RWPE2 (cell line): Measurements from ENCODE around the gene CYTIP.
"Not testable (repeated sequence)": the region's sequence is repeated elsewhere in the genome, so short reads cannot be mapped to it uniquely, and the experiment has no call there.

Experiments
- ATAC-seq: fragments of 200-7000 bp; cut with Tn5 transposase; 3 replicates; pipeline ENCODE4 v1.9.1; 2021; ENCODE audit warnings: low read depth
- DNase-seq: peaks from one replicate; pipeline ENCODE4 v3.0.0-alpha.2; 2020; ENCODE audit warnings: low spot score
- H3K27ac ChIP-seq: fragments of 450-650 bp; 2 replicates; pipeline ENCODE4 v1.5.1; 2017; ENCODE audit warnings: mild to moderate bottlenecking; ENCODE audit not compliant: poor library complexity, severe bottlenecking
- H3K27me3 ChIP-seq: fragments of 250-450 bp; sonication (Bioruptor Pico); 2 replicates; pipeline ENCODE4 v1.5.1; 2021; ENCODE audit warnings: mild to moderate bottlenecking, moderate library complexity; ENCODE audit not compliant: insufficient read depth, poor library complexity, severe bottlenecking
- H3K36me3 ChIP-seq: fragments of 250-450 bp; sonication (Bioruptor Pico); 2 replicates; pipeline ENCODE4 v1.5.1; 2020; ENCODE audit warnings: low read depth, mild to moderate bottlenecking, moderate library complexity
- H3K4me1 ChIP-seq: fragments of 250-450 bp; sonication (Bioruptor Pico); 2 replicates; pipeline ENCODE4 v1.5.1; 2021; ENCODE audit warnings: mild to moderate bottlenecking, moderate library complexity; ENCODE audit not compliant: insufficient read depth, poor library complexity, severe bottlenecking
- H3K4me3 ChIP-seq: fragments of 250-450 bp; sonication (Bioruptor Pico); 2 replicates; pipeline ENCODE4 v1.5.1; 2021; ENCODE audit warnings: mild to moderate bottlenecking, moderate library complexity; ENCODE audit not compliant: severe bottlenecking
- H3K9me3 ChIP-seq: fragments of 250-450 bp; sonication (Bioruptor Pico); 2 replicates; pipeline ENCODE4 v1.5.1; 2021; ENCODE audit warnings: mild to moderate bottlenecking, moderate library complexity; ENCODE audit not compliant: severe bottlenecking
- CTCF ChIP-seq: fragments of 450-650 bp; IDR thresholded peaks from one replicate; pipeline ENCODE4 v1.5.1; 2017; ENCODE audit warnings: mild to moderate bottlenecking, moderate library complexity; ENCODE audit not compliant: poor library complexity, severe bottlenecking

CYTIP gene

GRCh38 chr2:157414050-157414449 lies 29.8 kb downstream of the CYTIP start:
- Histone ChIP-seq H3K27ac (no peak overlapping the region), H3K27me3 (no peaks in the 10 kb centered on the region), H3K4me3 (no peak overlapping the region), H3K4me1 (no peaks in the 10 kb centered on the region), H3K9me3 (no peaks in the 10 kb centered on the region), H3K36me3 (no peaks in the 10 kb centered on the region)
- ATAC-seq (no peak), DNase-seq (no peak)
- no peak for TF ChIP-seq CTCF

GRCh38 chr2:157413326-157414035 lies 30.4 kb downstream of the CYTIP start:
- Histone ChIP-seq H3K4me1 (no peaks in the 10 kb centered on the region), H3K27me3 (no peaks in the 10 kb centered on the region), H3K9me3 (no peaks in the 10 kb centered on the region), H3K36me3 (no peaks in the 10 kb centered on the region), H3K27ac (no peak overlapping the region), H3K4me3 (no peak overlapping the region)
- TF ChIP-seq CTCF, result no peak
- DNase-seq (no peak), ATAC-seq (no peak)

DNA sequence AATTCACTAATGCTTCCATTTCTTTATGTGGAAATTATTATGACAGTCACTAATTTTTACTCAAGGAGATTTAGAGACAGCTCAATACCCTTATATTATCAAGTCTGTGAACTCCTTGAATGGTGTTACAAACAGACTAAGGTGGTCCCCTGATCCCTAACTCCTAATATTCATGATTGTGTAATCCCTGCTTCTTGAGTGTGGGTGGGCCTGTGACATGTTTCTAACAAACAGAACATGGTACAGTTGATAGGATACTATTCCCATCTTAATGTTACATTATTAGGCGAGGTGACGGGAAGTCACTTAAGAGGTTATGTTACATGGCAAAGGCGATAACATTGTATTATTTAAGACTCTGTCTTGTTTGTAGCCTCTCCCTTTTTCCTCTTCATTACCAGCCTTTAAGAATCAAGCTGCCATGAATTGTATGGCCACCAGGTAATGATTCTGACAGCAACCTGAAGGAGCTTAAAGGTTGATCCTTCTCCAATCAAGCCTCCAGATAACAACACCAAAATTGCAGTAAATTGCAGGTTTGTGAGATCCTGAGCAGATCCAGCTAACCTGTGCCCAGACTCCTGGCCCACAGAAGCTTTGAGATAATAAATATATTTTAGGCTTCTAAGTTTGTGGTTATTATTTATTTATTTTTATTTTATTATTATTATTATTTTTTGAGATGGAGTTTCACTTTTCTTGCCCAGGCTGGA lies 32.1 kb downstream of the CYTIP start:
- TF ChIP-seq CTCF, result no peak
- no peaks in the 10 kb centered on the region for H3K36me3 ChIP-seq

DNA sequence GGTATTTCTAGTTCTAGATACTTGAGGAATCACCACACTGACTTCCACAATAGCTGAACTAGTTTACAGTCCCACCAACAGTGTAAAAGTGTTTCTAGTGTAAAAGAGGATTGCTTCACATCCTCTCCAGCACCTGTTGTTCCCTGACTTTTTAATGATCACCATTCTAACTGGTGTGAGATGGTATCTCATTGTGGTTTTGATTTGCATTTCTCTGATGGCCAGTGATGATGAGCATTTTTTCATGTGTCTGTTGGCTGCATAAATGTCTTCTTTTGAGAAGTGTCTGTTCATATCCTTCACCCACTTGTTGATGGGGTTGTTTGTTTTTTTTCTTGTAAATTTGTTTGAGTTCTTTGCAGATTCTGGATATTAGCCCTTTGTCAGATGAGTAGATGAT lies 38.5 kb downstream of the CYTIP start:
- not testable (repeated sequence) for H3K9me3 ChIP-seq, H3K36me3 ChIP-seq, H3K4me1 ChIP-seq, ATAC-seq, H3K27ac ChIP-seq, DNase-seq, H3K4me3 ChIP-seq, H3K27me3 ChIP-seq

More for the DNA sequence above, 32.1 kb downstream of the CYTIP start:
- H3K4me1 ChIP-seq, result no peaks in the 10 kb centered on the region
- DNase-seq (no peak), ATAC-seq (no peak)
- no peak overlapping the region for H3K4me3 ChIP-seq
- H3K27ac ChIP-seq, result no peak overlapping the region
- no peaks in the 10 kb centered on the region for H3K9me3 ChIP-seq
- H3K27me3 ChIP-seq, result no peaks in the 10 kb centered on the region

DNA sequence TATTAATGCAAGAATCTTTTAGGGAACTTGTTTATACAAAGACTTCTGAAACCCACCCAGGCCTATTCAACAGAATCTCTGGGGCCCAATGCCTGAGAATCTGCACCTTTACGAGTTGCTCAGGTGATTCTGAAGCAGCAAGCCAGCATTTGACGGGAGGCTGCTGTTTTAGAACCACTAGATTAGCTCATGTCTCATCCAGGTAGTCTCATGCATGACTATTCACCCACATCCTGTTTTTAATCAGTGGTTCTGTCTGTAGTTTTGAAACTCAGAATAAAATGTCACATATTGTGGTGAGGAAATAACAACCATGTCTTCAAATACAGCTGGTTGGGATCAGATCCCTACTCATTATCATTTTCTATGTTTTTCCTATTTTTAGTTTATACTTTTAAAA lies 39.5 kb downstream of the CYTIP start:
- H3K36me3 ChIP-seq, result no peaks in the 10 kb centered on the region
- DNase-seq (no peak), ATAC-seq (peak; percentile 64; the same call in 1 of the 3 replicates)
- TF ChIP-seq CTCF, result no peak
- no peaks in the 10 kb centered on the region for H3K27me3 ChIP-seq
- no peaks in the 10 kb centered on the region for H3K4me1 ChIP-seq
- H3K9me3 ChIP-seq, result no peaks in the 10 kb centered on the region
- H3K27ac ChIP-seq, result no peak overlapping the region
- no peak overlapping the region for H3K4me3 ChIP-seq

DNA sequence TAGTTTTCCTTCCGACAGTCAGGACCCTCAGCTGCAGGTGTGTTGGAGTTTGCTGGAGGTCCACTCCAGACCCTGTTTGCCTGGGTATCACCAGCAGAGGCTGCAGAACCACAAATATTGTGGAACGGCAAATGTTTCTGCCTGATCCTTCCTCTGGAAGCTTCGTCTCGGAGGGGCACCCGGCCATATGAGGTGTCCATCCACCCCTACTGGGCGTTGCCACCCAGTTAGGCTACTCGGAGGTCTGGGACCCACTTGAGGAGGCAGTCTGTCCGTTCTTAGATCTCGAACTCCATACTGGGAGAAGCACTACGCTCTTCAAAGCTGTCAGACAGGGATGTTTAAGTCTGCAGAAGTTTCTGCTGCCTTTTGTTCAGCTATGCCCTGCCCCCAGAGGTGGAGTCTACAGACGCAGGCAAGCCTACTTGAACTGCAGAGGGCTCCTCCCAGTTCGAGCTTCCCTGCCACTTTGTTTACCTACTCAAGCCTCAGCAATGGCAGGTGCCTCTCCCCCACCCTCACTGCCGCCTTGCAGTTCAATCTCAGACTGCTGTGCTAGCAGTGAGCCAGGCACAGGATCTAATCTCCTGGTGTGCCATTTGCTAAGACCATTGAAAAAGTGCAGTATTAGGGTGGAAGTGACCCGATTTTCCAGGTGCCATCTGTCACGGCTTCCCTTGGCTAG lies 40.9 kb downstream of the CYTIP start:
- not testable (repeated sequence) for H3K36me3 ChIP-seq, H3K27ac ChIP-seq, H3K4me3 ChIP-seq, H3K4me1 ChIP-seq, H3K27me3 ChIP-seq, ATAC-seq, DNase-seq, H3K9me3 ChIP-seq
